ENCODE results near the gene ZNF805. TPM values are rescaled to one million over a fixed set of nuclear protein-coding genes. Genes with fewer than 3 reads are reported as not detected.

ZNF805 gene
- total RNA-seq, 1 experiment from 2014 or later, result 18.2 TPM

DNA sequence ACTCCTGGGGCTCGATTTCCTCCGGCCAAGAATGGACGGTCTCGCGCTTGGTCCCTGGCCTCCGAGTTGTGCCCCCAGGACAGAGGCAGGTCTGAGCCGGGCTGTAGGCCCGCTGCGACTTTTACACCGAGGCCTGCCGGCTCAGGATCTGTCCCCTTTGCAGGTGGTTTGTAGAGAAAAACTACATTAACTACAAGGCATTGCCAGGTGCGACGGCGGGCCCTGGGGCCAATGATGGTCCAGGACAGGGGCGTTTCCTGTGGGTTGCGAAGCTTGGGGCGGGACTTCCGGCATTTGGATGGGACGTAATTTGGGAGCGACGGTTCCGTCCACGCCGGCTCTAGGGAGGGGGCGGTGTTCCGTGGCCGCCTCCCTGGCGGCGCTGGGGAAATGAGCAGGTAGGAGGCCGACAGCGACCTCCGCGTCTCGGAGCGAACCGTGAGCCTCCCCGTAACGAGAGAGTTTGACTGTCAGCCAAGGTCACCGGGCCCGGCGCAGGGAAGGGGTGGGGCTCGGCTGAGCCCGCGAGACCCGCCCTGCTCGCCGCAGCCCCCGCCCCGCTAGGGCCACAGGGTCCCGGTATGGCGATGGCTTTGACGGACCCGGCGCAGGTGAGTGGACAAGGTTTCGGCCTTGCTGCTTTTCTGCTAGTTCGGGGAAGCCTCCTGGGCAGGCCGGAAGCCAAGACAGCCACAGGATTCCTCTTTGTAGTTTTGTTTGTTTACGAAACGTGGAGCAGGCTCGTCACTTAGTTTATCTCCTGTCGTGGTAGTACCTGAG lies at the start of gene ZNF805 (continued):
- TF ChIP-seq, protein P1, sequence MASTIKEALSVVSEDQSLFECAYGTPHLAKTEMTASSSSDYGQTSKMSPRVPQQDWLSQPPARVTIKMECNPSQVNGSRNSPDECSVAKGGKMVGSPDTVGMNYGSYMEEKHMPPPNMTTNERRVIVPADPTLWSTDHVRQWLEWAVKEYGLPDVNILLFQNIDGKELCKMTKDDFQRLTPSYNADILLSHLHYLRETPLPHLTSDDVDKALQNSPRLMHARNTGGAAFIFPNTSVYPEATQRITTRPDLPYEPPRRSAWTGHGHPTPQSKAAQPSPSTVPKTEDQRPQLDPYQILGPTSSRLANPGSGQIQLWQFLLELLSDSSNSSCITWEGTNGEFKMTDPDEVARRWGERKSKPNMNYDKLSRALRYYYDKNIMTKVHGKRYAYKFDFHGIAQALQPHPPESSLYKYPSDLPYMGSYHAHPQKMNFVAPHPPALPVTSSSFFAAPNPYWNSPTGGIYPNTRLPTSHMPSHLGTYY (CRISPR knock-in tag; IDR thresholded peaks at IDR 0.05), result no peak
- TF ChIP-seq RORB (CRISPR knock-in tag; IDR thresholded peaks at IDR 0.05), result no peak
- TF ChIP-seq, protein P2, sequence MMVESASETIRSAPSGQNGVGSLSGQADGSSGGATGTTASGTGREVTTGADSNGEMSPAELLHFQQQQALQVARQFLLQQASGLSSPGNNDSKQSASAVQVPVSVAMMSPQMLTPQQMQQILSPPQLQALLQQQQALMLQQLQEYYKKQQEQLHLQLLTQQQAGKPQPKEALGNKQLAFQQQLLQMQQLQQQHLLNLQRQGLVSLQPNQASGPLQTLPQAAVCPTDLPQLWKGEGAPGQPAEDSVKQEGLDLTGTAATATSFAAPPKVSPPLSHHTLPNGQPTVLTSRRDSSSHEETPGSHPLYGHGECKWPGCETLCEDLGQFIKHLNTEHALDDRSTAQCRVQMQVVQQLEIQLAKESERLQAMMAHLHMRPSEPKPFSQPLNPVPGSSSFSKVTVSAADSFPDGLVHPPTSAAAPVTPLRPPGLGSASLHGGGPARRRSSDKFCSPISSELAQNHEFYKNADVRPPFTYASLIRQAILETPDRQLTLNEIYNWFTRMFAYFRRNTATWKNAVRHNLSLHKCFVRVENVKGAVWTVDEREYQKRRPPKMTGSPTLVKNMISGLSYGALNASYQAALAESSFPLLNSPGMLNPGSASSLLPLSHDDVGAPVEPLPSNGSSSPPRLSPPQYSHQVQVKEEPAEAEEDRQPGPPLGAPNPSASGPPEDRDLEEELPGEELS (CRISPR knock-in tag; IDR thresholded peaks at IDR 0.05), result no peak
- TF ChIP-seq TP53 (CRISPR knock-in tag; IDR thresholded peaks at IDR 0.05), result no peak
- TF ChIP-seq CDX4 (CRISPR knock-in tag; IDR thresholded peaks at IDR 0.05; ENCODE audit: borderline replicate concordance), result no peak
- no peak for TF ChIP-seq AR (CRISPR knock-in tag; IDR thresholded peaks at IDR 0.05)
- TF ChIP-seq, protein P3, sequence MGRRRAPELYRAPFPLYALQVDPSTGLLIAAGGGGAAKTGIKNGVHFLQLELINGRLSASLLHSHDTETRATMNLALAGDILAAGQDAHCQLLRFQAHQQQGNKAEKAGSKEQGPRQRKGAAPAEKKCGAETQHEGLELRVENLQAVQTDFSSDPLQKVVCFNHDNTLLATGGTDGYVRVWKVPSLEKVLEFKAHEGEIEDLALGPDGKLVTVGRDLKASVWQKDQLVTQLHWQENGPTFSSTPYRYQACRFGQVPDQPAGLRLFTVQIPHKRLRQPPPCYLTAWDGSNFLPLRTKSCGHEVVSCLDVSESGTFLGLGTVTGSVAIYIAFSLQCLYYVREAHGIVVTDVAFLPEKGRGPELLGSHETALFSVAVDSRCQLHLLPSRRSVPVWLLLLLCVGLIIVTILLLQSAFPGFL (CRISPR knock-in tag; IDR thresholded peaks at IDR 0.05; ENCODE audit: borderline replicate concordance), result no peak
- no peak for TF ChIP-seq RELA (CRISPR knock-in tag; IDR thresholded peaks at IDR 0.05; ENCODE audit: borderline replicate concordance)
- TF ChIP-seq, protein P4, sequence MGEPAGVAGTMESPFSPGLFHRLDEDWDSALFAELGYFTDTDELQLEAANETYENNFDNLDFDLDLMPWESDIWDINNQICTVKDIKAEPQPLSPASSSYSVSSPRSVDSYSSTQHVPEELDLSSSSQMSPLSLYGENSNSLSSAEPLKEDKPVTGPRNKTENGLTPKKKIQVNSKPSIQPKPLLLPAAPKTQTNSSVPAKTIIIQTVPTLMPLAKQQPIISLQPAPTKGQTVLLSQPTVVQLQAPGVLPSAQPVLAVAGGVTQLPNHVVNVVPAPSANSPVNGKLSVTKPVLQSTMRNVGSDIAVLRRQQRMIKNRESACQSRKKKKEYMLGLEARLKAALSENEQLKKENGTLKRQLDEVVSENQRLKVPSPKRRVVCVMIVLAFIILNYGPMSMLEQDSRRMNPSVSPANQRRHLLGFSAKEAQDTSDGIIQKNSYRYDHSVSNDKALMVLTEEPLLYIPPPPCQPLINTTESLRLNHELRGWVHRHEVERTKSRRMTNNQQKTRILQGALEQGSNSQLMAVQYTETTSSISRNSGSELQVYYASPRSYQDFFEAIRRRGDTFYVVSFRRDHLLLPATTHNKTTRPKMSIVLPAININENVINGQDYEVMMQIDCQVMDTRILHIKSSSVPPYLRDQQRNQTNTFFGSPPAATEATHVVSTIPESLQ (CRISPR knock-in tag; IDR thresholded peaks at IDR 0.05), result no peak
- TF ChIP-seq CREM (CRISPR knock-in tag; IDR thresholded peaks at IDR 0.05), result peak; percentile 98
- TF ChIP-seq SOX15 (CRISPR knock-in tag; IDR thresholded peaks at IDR 0.05), result no peak
- no peak for TF ChIP-seq SMAD4 (CRISPR knock-in tag; IDR thresholded peaks at IDR 0.05)
- TF ChIP-seq NR2C2 (CRISPR knock-in tag; IDR thresholded peaks at IDR 0.05), result no peak
- no peak for TF ChIP-seq ZNF396 (CRISPR knock-in tag; IDR thresholded peaks at IDR 0.05; ENCODE audit: borderline replicate concordance)
- TF ChIP-seq SP1 (CRISPR knock-in tag; conservative IDR thresholded peaks at IDR 0.05), result peak; percentile 78
- TF ChIP-seq ZNF317 (CRISPR knock-in tag; IDR thresholded peaks at IDR 0.05; ENCODE audit: borderline replicate concordance, low read depth), result no peak
- no peak for TF ChIP-seq ZNF416 (CRISPR knock-in tag; IDR thresholded peaks at IDR 0.05)
- peak; percentile 33; the same call in 1 of the 2 replicates for TF ChIP-seq ATF1 (CRISPR knock-in tag; IDR thresholded peaks at IDR 0.05)
- peak; percentile 39; the same call in 1 of the 2 replicates for TF ChIP-seq ZNF232 (CRISPR knock-in tag; IDR thresholded peaks at IDR 0.05)
- TF ChIP-seq ZNF423 (CRISPR knock-in tag; IDR thresholded peaks at IDR 0.05), result no peak
- peak; percentile 74 for TF ChIP-seq NFYB (CRISPR knock-in tag; conservative IDR thresholded peaks at IDR 0.05; ENCODE audit: low read depth)
- no peak for TF ChIP-seq NFE2L1 (CRISPR knock-in tag; IDR thresholded peaks at IDR 0.05)
- TF ChIP-seq AFF4 (CRISPR knock-in tag; IDR thresholded peaks at IDR 0.05; ENCODE audit: borderline replicate concordance), result no peak
- TF ChIP-seq ZNF219 (CRISPR knock-in tag; IDR thresholded peaks at IDR 0.05; ENCODE audit: borderline replicate concordance), result no peak
- peak; percentile 75; the same call in 1 of the 2 replicates for TF ChIP-seq ESRRA (CRISPR knock-in tag; IDR thresholded peaks at IDR 0.05; ENCODE audit: borderline replicate concordance)
- no peak for TF ChIP-seq ZNF263 (CRISPR knock-in tag; IDR thresholded peaks at IDR 0.05; ENCODE audit: low read depth)
